ENCODE results near the gene NDUFA7. TPM values are rescaled to one million over a fixed set of nuclear protein-coding genes. Genes with fewer than 3 reads are reported as not detected.
A peak's percentile ranks its signal among the peaks of the same experiment; 100 is the strongest.

The NDUFA7 gene
- total RNA-seq: 10 to 100 TPM; 39.6 to 52.6 TPM

- WGBS: under 1% methylated on average over 71 of the region's 72 CpGs
- Histone ChIP-seq H3K27ac (peak within 1 kb of the TSS; percentile 84 to 88), H3K9me3 (no peaks in the 10 kb centered on the region), H3K4me1 (replicated peaks) (peaks cover 4% of the 10 kb centered on the region), H3K27me3 (replicated peaks; ENCODE audit: insufficient read depth) (no peaks in the 10 kb centered on the region), H3K4me3 (peak within 1 kb of the TSS; percentile 72 to 94), H3K36me3 (no peaks in the 10 kb centered on the region)
- TF ChIP-seq, protein P1, sequence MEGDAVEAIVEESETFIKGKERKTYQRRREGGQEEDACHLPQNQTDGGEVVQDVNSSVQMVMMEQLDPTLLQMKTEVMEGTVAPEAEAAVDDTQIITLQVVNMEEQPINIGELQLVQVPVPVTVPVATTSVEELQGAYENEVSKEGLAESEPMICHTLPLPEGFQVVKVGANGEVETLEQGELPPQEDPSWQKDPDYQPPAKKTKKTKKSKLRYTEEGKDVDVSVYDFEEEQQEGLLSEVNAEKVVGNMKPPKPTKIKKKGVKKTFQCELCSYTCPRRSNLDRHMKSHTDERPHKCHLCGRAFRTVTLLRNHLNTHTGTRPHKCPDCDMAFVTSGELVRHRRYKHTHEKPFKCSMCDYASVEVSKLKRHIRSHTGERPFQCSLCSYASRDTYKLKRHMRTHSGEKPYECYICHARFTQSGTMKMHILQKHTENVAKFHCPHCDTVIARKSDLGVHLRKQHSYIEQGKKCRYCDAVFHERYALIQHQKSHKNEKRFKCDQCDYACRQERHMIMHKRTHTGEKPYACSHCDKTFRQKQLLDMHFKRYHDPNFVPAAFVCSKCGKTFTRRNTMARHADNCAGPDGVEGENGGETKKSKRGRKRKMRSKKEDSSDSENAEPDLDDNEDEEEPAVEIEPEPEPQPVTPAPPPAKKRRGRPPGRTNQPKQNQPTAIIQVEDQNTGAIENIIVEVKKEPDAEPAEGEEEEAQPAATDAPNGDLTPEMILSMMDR (IDR thresholded peaks at IDR 0.05): peak in 3 of 4 experiments; percentile 33 to 74 (median 57)
- TF ChIP-seq POLR2A (IDR thresholded peaks at IDR 0.05) (peak; percentile 92), POLR2AphosphoS5 (IDR thresholded peaks at IDR 0.05) (peak; percentile 99)
- DNase-seq (ENCODE audit: low spot score): peak; percentile 97
- intact Hi-C loops (cut with DNase I): loop anchor here (1.0 kb wide), 1 partner anchor 13 kb away; the partner anchor contains the start of gene CD320
These were observed at the start of gene NDUFA7, which contains the start of gene RPS28 for GRCh38 chr19:8321067-8321985. NDUFA7 (minus strand) TSS chr19:8321375; CDS start chr19:8321358, 17 bp downstream. RPS28 (plus strand) TSS chr19:8321496; CDS start chr19:8321531, 35 bp downstream.

- no peak overlapping the region for H3K4me3 ChIP-seq
- no peak for DNase-seq (ENCODE audit: low spot score)
- intact Hi-C loops (cut with DNase I): no loop called here
- peaks cover 10% of the 10 kb centered on the region for H3K4me1 ChIP-seq (replicated peaks)
- H3K36me3 ChIP-seq: no peaks in the 10 kb centered on the region
- no peaks in the 10 kb centered on the region for H3K9me3 ChIP-seq
- 85% methylated on average over 19 of the region's 19 CpGs for WGBS
- H3K27me3 ChIP-seq (replicated peaks; ENCODE audit: insufficient read depth): no peaks in the 10 kb centered on the region
- no peak overlapping the region for H3K27ac ChIP-seq
- TF ChIP-seq POLR2AphosphoS5 (IDR thresholded peaks at IDR 0.05): no peak
- no peak for TF ChIP-seq POLR2A (IDR thresholded peaks at IDR 0.05)
- TF ChIP-seq, protein P1 (IDR thresholded peaks at IDR 0.05): no peak
These were observed 49.2 kb upstream of the NDUFA7 start for GRCh38 chr19:8370176-8371010.

- H3K27me3 ChIP-seq (replicated peaks; ENCODE audit: insufficient read depth): no peaks in the 10 kb centered on the region
- intact Hi-C loops (cut with DNase I): no loop called here
- H3K4me1 ChIP-seq (replicated peaks): peaks cover 10% of the 10 kb centered on the region
- WGBS: 21% methylated on average over 23 of the region's 23 CpGs
- H3K36me3 ChIP-seq: no peaks in the 10 kb centered on the region
- TF ChIP-seq POLR2AphosphoS5 (IDR thresholded peaks at IDR 0.05): peak; percentile 53
- TF ChIP-seq, protein P1 (IDR thresholded peaks at IDR 0.05): no peak
- H3K4me3 ChIP-seq: no peak overlapping the region
- DNase-seq (ENCODE audit: low spot score): peak; percentile 53
- H3K27ac ChIP-seq: peak overlapping the region in 1 of 2 donors; percentile 37
- no peaks in the 10 kb centered on the region for H3K9me3 ChIP-seq
These were observed 46.3 kb upstream of the NDUFA7 start for GRCh38 chr19:8367327-8368001.

DNA sequence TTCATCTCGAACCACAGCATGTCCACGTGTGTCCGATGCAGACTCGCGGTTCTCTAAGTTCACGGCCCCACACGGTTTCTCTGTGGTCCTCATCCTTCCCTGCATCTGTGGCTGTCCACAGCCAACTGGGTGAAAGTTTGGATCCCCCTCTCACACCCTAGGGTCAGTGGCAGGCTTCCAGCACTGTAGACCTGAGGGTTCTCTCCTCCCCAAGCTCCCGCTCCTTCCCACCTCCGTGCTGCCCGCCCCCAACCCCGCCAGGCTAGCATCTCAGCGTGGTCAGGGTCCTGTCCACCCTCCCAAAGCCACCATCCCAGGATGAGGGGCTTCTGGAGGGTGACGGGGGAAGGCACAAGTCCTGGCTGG is 45.8 kb upstream of the NDUFA7 start:
- 55% methylated on average over 13 of the region's 13 CpGs for WGBS
- H3K4me3 ChIP-seq: no peak overlapping the region

More for the DNA sequence above, 45.8 kb upstream of the NDUFA7 start:
- intact Hi-C loops (cut with DNase I): no loop called here
- DNase-seq (ENCODE audit: low spot score): no peak
- no peaks in the 10 kb centered on the region for H3K27me3 ChIP-seq (replicated peaks; ENCODE audit: insufficient read depth)
- TF ChIP-seq POLR2A (IDR thresholded peaks at IDR 0.05) (no peak), POLR2AphosphoS5 (IDR thresholded peaks at IDR 0.05) (no peak)
- TF ChIP-seq, protein P1 (IDR thresholded peaks at IDR 0.05): no peak
- no peaks in the 10 kb centered on the region for H3K9me3 ChIP-seq
- H3K36me3 ChIP-seq: no peaks in the 10 kb centered on the region
- peaks cover 10% of the 10 kb centered on the region for H3K4me1 ChIP-seq (replicated peaks)
- peak overlapping the region in 1 of 2 donors; percentile 37 for H3K27ac ChIP-seq
